Sigmoid colon (tissue), 3 donors: ENCODE data around the gene CA9.

Experiments used
- POLR2A ChIP-seq, 2 donors: fragments of 450-650 bp; IDR thresholded peaks; one replicate each; pipeline ENCODE4 v1.6.1; 2016; ENCODE audit warnings: antibody characterized with exemption in 2 of 2, mild to moderate bottlenecking in 2 of 2, moderate library complexity in 2 of 2
- TF ChIP-seq, protein P1 (sequence below), 4 experiments: fragments of 450-650 bp in 3 of 4; fragments of 200-600 bp in 1 of 4; IDR thresholded peaks; one replicate each; pipeline ENCODE4 v1.5.1; 2016 to 2019; ENCODE audit warnings: antibody characterized with exemption in 4 of 4, mild to moderate bottlenecking in 3 of 4, moderate library complexity in 2 of 4

DNA sequence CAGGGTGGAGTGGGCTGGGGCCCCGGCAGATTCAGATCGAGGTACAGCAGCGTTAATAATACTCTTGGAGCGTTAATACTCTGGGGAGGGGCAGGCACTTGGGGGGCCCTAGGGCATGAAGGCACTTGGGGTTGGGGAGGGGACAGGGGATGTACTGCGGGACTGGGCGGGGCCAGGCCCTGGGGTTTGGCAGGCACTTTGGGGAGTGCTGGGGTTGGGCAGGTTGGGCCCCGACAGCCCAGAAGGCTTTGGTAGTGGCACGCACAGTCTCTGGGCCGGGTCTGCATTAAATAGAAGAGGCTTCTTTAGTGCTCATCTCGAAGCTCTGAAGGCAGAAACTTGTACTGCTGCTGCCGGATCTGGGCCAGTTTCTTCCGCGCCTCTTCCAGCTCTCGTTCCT lies 23.8 kb downstream of the CA9 start:
- TF ChIP-seq, protein P1, sequence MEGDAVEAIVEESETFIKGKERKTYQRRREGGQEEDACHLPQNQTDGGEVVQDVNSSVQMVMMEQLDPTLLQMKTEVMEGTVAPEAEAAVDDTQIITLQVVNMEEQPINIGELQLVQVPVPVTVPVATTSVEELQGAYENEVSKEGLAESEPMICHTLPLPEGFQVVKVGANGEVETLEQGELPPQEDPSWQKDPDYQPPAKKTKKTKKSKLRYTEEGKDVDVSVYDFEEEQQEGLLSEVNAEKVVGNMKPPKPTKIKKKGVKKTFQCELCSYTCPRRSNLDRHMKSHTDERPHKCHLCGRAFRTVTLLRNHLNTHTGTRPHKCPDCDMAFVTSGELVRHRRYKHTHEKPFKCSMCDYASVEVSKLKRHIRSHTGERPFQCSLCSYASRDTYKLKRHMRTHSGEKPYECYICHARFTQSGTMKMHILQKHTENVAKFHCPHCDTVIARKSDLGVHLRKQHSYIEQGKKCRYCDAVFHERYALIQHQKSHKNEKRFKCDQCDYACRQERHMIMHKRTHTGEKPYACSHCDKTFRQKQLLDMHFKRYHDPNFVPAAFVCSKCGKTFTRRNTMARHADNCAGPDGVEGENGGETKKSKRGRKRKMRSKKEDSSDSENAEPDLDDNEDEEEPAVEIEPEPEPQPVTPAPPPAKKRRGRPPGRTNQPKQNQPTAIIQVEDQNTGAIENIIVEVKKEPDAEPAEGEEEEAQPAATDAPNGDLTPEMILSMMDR (IDR thresholded peaks at IDR 0.05): no peak
- TF ChIP-seq POLR2A (IDR thresholded peaks at IDR 0.05): no peak
